HG02938 (cell line): ENCODE data around the gene OCA2.
"Not testable (repeated sequence)": the region's sequence is repeated elsewhere in the genome, so short reads cannot be mapped to it uniquely, and the experiment has no call there.

ENCODE experiments used
- ATAC-seq: cut with Tn5 transposase; IDR thresholded peaks from one replicate; pipeline ENCODE4 v1.9.1; 2021; ENCODE audit warnings: mild to moderate bottlenecking, moderate library complexity; ENCODE audit not compliant: unreplicated experiment

The OCA2 gene

DNA sequence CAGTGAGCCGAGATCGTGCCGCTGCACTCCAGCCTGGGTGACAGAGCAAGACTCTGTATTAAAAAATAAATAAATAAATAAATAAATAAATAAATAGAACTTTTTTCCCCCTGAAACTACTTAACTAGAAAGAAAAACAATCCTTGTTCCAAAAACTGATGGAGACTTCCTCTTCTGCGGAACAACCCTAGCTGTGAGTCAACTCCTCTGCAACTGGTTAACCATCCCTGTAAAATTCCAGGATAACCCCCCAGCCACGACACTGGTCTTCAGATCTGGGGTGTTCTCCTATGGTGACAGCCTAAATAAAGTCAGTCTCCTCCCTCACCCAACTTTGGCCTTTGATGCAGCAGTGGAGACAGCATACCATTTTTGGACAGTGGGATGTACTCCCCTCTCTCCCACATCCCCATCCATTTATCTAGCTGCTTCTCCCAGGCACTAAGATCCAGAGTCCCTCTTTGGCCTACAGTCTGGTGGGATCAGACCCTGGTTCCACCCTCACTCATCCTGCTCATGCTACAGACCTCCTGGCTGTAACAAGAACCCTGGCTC, 352.6 kb downstream of the OCA2 start:
- no peak for ATAC-seq

DNA sequence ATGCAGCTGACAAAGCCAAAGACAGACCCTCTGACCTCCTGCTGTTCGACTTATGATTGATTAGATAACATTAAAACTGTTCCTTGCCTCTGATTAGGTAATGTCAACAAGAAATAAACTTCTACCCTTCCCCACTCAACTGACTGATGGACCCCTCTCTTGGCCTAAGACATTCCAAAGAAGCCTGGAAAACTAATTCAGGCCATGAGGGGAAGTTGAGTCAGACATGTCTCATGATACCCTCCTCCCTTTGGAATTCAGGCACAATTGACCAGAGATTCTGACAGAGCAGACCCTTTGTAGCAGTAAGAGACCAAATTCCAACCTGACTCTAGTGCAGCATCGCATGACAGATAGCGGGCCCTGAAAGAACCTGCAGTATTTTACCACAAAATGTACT, 354.5 kb downstream of the OCA2 start:
- no peak for ATAC-seq

DNA sequence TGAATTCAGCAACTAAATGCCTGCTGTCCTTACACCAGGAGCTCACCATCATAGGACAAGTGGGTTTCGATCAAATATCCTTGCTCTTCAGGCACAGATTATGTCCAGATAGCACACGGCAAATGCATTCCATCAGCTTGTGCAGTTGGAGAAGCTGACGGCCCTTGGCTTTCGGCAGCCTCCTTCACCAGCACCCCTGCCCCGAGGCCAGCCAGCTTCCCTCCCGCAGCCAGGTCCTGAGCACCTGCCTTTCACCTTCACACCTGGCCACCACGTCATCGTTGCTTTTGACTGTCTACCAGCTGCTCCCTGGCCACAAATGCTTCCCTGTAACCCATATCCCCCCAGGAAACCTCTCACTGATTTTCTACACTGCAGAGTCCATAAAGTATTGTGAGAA, 355.5 kb downstream of the OCA2 start:
- ATAC-seq = no peak

DNA sequence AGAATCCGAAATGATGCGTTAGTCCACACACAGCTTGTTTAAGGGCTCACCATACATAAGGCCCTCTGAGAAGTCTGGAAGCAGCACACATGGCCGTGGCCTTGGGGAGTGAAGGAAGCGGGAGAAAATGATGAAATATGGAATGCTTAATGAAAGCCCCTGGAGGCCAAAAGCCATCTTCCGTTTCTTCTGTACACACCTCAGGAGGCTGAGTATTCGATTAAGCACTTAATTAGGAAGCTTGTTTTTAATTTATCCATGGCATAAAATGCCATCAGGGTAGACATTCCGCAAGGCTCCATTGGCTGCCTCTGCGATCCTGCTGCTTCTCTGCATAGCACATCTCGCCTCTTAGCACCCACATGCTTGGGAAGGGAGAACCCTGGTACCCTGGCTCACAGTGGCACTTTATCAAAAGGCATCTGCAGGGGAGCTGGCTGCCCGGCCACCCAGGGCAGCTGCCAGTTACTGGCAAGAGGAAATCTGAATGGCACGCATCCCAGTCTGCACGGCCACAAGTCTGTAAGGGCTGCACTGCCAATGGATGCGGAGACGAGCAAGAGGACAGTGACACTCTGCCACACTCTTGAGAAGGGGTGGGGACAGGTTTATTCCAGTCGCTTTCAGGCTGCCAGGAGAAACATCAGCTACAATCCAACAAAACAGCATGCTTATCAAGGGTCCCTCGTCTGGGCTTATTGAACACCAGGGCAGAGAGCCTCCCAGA, 356.2 kb downstream of the OCA2 start:
- ATAC-seq = no peak

DNA sequence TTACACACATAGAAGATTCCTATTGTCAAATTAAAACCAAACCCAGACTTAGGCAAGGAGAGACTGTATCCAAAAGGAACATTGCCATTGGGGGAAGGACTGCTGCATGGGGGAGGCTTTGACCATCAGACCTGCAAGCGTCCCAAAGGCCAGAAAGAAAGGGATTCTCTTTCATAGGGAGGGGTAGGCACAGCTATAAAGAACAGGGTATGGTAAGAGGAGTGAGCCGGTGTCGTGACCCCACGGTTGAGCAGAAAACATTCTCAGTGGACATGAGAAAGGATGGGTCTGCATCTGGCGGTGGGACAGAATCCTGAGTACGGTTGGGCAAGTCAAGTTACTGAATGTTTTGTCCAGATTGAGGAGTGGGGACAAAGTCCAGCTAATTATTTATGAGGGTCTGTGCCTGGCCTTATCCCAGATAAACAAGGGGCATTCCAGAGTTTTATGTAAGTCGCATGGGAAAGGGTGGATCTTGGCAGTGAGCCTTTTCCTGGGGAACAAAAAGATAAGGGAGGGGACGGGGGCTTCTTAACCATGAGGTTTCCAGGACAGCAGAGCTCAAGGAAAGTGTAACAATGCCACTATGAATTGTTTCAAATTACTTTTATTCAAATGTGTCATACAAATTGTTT, 357.8 kb downstream of the OCA2 start:
- no peak for ATAC-seq

DNA sequence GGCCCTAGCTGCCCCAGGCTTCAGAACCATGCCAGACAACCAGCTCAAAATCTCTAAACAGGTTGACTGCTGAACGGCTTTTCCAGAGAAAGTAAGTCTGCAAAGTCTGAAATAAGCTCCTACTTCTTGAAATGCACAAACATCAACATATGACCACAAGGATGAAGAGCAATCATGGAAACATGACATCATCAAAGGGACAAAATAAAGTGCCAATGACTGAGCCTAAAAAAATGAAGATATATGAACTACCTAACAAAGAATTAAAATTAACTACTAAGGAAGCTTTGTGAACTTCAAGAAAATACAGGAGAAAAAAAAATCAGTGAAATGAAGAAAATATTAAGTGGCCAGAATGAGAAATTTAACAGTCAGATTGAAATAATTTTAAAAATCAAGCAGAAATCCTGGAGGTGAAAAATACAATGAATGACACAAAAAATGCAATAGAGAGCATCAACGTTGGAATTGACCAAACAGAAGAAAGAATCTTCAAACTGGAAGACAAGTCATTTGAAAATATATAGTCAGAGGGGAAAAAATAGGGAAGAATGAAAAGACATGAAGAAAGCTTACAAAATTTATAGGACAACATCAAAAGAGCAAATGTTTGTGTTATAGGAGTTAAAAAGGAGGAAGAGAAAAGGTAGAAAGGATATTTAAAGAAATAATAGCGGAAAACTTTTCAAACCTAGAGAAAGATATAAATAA, 364.2 kb downstream of the OCA2 start:
- no peak for ATAC-seq

DNA sequence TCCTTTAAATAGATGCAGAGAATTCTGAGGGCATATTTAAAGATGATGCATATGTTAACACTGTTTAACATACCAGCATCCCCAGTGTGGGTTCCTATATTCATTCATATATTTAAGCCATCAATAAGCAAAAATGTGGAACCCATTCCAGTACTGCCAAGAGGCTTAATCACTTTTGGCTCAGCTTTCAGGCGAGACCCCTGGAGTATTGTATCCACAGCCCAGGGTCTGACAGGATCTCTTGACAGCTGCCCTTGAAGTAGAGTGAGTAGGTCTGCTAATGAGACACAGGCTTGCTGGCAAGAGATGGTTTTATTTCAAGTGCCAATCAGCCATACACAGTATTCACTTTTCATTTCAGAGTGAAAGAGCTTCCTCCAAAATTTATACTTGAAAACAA, 367.3 kb downstream of the OCA2 start:
- no peak for ATAC-seq

DNA sequence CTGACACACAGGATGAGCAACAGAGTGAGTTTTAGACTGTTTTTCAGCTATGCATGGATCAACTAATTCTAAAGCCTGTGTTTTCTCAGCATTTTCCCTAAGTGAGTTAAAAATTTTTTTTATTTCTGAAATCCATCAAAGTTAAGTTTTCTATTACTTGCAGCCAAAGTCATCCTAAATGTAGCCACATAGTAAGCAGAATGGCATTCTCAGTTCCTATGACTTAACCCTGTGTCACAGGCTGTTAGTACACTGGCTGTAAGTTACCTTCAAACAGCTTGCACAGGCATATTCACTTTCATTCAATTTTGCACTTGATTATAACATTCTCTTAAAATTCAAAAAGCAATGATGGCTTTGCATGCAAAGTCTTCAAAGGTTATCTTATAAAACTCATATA, 368.2 kb downstream of the OCA2 start:
- no peak for ATAC-seq

DNA sequence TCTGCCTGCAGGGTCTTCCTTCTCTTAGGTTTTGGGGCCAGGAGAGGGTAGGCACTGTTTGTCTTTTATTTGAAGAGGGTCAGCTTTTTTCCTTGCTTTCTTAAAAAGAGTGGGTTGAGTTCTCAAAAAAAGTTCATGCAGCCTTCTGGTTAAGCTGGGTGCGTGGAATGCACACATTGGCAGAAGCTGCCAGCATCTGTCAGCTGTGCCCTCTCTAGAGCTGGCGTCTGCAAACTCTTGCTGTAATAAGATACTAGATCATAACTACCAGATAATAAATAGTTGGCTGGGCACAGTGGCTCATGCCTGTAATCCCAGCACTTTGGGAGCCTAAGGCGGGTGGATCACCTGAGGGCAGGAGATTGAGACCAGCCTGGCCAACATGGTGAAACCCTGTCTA, 373.4 kb downstream of the OCA2 start:
- no peak for ATAC-seq

DNA sequence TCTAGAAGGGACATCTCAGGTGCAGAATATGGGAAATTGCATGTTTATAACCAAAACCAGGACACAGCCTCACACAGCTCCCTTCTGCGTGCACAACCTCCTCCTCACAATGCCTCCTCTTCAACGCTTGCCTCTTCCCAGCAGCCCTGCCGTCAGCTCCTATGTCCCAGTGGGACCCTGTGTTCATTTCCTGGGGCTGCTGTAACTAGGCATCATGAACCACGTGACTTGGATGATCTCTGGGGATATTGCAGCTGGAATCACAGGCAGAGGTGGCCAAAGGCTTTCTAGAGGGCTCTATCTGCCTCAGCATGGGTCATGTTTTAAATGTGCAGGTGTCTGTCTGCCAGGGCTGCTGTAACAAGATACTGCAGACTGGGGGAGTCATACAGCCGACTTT, 375.3 kb downstream of the OCA2 start:
- ATAC-seq = no peak

DNA sequence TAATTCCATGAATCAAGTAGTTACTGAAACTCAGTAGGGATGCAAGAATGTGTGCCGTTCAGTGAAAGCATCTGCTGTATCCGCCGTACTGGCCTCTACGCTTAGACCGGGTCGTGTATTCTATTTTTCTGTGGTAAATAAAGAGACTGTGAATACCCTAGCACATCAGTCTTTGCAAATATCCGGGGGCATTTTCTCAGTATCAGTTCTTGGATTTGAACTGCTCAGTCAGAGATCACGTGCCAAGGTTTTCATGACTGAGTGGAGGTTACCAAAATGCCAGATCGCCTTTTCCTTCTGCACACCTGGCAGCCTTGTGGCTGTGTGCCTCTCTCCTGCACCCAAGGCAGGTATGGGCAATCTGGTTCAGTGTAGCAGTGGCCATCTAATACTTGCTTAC, 377.0 kb downstream of the OCA2 start:
- no peak for ATAC-seq

DNA sequence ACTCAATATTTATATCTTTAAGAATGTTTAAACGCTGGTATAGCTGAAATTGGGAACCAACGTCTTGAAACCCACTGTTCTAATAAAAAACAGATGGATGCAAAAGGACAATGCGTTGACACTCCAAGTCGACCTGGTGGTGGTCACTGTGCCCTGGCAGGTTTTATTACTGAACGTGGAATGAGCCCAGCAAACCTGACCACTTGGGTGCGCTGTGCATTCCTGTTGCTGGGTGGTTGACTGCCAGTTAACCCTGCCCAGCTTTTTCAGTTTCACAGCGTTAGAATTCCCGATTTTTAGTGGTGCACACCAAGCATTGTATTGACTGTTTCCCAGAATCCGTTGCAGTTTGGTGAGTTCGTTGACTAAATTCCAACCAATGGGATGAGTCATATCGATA, 384.4 kb downstream of the OCA2 start:
- ATAC-seq = no peak

DNA sequence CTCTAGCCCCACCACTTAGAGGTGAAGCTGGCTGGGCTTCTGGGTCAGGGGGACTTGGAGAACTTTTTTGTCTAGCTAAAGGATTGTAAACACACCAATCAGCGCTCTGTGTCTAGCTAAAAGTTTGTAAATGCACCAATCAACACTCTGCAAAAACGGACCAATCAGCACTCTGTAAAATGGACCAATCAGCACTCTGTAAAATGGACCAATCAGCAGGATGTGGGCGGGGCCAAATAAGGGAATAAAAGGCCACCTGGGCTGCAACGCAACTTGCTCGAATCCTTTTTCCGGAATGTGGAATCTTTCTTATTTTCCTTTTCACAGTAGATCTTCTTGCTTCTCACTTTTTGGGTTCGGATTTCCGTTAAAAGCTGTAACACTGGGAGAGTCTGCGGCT, 385.3 kb downstream of the OCA2 start:
- not testable (repeated sequence) for ATAC-seq

DNA sequence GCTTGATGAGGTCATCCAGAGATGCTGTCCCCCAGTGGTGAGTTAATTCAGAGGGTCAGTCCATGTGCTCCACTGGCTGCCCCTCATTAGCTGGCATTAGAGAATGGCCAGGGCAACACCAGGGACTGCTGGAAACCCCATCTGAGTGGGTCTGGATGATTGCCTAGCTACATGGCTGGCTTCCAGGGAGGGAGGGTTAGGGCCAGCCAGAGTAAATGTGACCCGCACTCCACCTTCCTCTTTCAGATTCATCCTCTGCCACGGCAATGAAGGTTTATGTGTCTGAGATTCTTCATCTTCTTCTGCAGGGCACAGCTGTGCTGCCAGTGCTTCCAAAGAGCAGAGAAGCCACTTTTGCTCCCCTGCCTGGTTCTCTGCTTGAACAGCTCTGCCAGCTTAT, 391.9 kb downstream of the OCA2 start:
- no peak for ATAC-seq

DNA sequence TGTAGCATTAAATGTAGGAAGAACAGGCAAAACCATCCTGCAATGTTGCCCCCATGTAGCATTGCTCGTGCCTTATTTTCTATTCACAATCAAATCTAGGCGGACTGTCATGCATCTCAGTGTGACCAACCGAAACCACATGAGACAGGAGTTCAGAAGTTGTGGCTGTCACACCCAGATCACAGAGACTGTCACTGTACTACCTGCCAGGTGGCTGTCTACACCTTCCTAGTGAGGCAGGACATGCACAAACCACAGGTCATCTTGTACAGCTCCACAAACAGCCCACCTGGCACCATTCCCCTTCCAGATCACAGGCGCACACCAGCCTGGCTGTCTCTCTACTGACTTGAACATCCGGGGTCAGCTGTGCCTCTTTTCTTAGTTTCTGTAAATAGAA, 392.8 kb downstream of the OCA2 start:
- no peak for ATAC-seq

DNA sequence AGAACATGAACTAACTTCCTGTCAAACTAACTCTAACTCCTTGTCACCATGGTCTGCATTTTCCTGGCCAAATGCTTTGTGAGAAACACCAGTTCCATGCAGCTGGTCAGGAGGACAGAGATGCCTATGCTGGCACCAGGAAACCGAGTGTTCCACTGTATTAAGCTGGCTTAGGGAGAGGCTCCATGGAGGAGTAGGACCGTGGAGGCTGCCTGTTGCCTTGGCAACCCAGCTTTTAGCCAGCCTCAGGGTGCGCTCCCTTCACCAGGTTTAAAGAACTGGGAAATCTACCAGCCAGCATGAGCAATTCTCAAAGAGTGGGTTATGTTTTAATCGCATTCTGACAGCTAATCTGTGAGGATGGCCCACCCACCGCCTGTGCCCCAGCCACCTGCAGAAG, 394.1 kb downstream of the OCA2 start:
- ATAC-seq = no peak
